Stimulated activated CD8-positive, alpha-beta memory T cell treated with anti-CD3 and anti-CD28 coated beads, Interleukin-12 subunit alpha, Interleukin-12 subunit beta, amount 100 ng/mL, for 24 hours (primary cell): ENCODE measurements around the gene ABCA10.
"Not testable (repeated sequence)": the region's sequence is repeated elsewhere in the genome, so short reads cannot be mapped to it uniquely, and the experiment has no call there.

ENCODE experiments used
- DNase-seq: peaks from one replicate; pipeline ENCODE4 v3.0.0-alpha.2; 2020; ENCODE audit errors: extremely low read depth

ABCA10 gene

DNA sequence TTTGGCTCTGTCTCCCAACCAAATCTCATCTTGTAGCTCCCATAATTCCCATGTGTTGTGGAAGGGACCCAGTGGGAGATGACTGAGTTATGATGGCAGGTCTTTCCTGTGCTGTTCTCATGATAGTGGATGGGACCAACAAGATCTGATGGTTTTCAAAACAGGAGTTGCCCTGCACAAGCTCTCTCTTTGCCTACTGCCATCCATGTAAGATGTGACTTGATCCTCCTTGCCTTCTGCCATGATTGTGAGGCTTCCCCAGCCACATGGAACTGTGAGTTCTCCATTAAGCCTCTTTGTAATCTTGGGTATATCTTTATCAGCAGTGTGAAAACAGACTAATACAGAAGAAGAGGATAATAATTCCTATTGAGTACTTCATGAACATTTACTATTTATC is 60.0 kb downstream of the ABCA10 start:
- DNase-seq = not testable (repeated sequence)

DNA sequence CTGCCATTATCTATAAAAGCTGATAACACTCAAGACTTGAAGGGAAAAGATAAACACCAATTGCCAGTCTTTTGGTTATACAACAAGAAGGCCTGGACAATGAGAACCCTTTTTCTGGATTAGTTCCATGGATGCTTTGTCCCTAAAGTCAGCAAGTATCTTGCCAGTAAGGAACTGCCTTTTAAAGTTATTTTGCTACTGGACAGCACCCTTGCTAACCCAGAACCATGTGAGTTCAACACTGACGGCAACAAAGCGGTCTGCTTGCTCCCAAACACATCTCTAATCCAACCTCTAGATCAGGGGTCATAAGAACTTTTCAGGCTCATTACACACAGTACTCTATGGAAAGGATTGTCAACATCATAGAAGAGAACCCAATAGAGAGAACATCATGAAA is 61.7 kb downstream of the ABCA10 start:
- no peak for DNase-seq

DNA sequence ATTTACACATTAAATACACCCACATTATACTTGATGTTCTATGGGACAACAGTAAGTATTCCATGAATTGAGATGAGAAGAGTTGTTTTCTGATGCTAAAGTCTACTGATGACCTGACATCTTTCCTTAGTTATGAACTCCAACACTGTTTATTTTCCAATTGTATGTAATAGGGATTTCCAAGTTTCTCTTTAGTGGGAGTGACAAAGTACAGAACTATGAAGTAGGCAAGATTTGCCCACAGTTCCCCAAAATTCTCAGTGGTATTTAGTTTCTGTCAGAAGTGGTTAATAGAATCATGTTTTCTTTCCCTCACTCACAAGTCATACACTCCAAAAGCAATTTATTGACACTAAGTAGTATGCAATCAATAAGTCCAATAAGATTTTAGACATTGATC is 64.4 kb downstream of the ABCA10 start:
- no peak for DNase-seq

- DNase-seq = no peak
Observed at GRCh38 chr17:69159418-69159817, 69.2 kb downstream of the ABCA10 start.

DNA sequence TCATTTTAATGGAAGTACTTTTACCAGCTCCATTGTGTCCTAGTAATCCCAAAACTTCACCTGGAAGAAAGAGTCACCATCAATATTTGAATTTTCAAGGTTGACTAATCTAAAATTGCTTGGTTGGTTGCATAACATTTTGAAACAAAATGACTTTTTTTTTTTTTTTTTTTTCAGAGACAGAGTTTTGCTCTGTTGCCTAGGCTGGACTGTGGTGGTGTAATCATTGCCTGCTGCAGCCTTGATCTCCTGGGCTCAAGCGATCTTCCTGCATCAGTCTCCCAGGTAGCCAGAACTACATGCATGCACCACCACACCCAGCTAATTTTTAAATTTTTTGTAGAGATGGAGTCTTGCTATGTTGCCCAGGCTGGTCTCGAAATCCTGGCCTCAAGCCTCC is 74.4 kb downstream of the ABCA10 start:
- no peak for DNase-seq

- no peak for DNase-seq
Observed at GRCh38 chr17:69150333-69150732, 78.3 kb downstream of the ABCA10 start.

DNA sequence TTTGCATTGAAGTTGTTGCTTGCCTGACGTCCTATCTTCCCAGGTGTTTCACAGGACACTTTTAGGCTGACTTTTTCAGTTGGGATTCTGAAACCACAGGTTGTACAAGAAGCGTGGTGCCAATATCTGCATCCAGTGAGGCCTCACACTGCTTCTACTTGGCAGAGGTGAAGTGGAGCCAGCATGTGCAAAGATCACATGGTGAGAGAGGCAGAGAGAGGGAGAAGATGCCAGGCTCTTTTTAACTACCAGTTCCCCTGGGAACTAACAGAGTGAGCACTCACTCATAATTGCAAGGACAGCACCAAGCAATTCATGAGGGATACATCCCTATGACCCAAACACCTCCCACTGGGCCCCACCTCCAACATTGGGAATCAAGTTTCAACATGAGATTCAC is 81.2 kb downstream of the ABCA10 start:
- DNase-seq = no peak

DNA sequence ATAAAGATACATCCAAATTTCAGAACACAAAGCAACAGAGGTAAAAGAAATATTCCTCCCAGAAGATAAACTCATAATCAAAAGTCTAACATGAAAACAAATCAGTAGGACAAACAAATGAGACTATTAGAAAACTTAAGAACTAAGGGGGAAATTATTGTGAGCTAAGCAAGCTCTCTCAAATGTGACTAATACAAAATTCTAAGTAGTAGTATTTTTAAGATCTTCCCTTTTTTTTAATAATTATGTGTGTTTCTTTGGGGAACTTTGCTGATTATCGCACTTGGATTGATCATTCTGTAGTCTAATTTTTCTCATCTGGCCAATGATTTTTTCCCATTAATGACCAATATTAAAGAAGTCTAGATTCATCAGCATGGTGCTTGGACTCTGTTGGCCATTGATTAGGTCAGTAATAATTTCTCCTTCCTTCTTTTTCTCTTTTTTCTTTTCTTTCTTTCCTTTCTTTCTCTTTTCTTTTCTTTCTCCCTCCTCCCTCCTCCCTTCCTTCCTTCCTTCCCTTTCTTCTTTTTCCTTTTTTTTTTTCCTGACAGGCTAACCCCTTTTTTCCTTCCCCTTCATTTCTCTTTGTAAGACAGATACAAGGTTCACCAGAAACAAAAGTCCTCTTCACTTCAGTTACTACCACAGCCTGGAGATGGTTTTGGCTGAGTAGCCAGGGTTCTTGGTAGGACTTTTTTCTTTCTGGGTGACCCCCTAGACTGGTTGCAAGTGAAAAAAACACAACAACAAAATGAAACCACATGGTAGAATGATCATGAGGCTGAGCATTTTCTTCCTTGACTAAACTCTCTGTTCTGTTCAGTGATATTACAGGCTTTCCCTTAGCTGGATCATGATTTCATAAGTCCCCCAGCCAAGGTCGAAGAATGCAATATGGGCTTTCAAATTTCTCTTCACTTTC is 84.0 kb downstream of the ABCA10 start:
- DNase-seq = no peak

DNA sequence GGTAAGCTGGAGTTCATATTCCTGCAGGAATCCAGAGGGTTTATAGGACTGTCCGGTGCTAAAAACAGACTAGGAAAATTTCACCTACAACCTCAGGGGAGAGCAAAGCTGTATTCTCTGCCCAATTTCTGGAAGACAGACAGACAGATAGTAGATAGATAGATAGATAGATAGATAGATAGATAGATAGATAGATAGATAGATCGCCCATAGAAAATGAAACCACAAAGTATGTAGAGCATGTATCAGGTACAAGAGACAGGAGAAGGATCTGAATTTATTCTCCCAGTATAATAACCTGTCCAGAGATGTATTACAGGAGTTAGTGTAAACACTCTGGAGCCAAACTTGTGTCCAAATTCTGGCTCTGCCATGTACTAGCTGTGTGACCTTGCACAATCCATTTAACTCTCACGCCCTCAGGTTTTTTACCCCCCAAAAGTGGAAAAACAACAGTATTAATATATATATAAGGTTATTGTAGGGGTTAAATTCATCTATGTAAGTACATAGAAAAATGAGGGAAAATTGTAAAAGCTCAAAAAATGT is 84.9 kb downstream of the ABCA10 start:
- DNase-seq = no peak

DNA sequence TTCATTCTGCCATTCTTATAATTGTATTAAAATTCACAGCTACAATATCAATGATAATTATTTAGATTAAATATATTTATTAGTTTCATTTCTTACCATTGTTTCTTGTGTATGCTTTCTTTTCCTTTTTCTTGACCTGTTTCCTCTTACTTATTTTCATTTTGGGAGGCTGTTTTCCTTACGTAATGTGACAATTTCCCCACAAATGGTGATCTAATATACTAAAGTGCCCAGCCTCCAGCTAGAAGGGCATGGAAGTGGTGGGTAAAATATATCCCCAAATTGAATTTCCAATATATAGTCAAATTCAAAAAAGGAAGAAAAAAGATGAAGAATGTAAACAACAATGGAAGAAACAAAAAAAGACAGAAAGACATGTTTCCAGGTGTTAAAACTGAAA is 85.5 kb downstream of the ABCA10 start:
- no peak for DNase-seq

DNA sequence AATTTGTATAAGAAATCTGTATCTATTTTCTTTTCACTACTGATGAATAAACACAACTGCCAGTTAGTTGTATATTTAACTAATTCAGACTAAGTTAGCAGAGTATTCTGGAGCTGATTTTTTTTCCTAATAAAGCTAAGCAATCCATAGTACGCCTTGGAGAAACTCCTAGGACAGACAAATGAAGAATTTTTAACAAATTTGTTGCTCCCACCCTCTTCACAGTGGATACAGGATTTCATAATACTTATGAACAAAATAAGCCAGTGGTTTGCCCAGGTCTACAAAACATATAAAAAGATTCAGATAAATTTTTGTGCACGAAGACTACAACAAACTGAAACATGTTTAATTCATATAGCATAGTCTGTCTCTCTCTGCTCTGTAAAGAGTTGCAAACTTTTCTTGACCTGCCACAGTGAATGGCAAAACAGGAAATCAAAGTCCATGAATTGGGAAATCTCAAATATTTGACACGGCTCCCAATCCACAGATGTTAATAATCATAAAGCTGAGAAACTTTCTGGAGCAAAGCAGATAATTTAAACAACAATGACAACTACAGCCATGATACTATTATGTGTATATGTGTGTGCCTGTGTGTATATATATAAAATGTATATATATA is 86.3 kb downstream of the ABCA10 start:
- DNase-seq = no peak

- no peak for DNase-seq
Observed at GRCh38 chr17:69141431-69142174, 87.0 kb downstream of the ABCA10 start, which contains the start of gene ABCA6. Gene ABCA6, minus strand, starts transcription at chr17:69141895. Its CDS starts 1,192 bp downstream, at chr17:69140703.

GRCh38 chr17:69134112-69134511 is 94.5 kb downstream of the ABCA10 start:
- no peak for DNase-seq

DNA sequence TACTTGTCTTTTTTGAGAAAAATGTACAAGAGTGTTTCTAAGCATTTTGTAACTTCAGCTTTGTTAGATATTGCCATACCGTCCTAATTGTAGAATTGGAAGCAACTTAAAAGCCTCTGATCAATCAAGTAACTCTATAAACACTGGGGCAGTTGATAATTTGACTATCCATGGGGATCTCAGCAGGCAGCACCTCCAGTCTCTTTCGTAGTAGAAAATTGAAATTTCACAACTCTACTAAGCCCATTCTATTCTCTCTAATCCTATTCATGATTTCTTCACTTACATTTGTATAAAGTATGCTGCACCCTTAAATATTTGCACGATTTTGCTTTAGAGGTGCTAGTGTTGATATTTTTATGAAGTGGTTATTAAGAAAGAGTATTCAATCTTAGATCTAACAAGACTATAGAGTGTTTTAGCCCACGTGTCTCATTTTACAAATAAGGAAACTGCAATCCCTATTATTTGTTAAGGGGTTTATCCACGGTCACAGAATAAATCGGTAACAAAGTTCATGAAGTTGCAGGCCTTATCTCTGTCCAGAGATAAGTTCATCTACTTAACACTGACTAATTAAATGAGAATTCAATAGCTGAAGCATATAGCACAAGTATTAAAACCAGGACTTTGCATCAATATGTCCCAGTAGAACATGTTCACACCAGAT is 97.9 kb downstream of the ABCA10 start:
- DNase-seq = no peak

DNA sequence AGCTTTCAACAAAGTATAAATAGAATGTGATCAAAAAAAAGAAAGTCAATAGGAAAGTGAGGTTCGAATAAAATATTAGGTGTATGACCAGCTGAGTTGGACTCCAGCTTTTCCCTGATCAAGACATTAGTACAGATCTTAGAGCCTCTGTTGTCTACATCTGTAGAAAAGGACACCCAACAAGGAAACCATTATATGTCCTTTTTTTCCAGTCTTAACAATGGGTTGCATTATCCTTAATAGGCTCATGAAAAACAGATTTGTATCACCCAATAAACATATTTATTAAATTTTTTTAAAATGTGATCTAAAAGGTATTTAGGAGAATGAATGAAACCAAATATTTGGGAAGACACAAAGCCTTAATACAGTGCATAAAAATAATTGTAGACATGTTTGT is 105.0 kb downstream of the ABCA10 start:
- no peak for DNase-seq

DNA sequence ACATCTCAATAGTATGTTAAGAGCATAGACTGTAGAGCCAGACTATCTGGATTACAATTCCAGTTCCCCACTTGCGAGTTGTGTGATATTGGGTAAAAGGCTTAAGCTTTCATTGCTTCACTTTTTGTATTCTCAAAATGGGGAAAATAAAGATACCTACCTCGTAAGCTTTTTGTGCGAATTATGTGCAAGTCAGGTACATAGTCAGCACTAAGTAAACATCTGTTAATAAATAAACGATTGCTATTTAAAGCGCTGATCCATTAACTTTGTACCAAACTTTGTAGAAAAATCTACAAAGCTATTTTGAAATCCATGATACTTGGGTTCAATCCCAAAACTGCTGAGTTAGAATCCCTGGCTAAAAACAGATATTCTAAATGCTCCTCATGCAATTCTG is 106.6 kb downstream of the ABCA10 start:
- no peak for DNase-seq

GRCh38 chr17:69117855-69118784 is 110.5 kb downstream of the ABCA10 start:
- no peak for DNase-seq

DNA sequence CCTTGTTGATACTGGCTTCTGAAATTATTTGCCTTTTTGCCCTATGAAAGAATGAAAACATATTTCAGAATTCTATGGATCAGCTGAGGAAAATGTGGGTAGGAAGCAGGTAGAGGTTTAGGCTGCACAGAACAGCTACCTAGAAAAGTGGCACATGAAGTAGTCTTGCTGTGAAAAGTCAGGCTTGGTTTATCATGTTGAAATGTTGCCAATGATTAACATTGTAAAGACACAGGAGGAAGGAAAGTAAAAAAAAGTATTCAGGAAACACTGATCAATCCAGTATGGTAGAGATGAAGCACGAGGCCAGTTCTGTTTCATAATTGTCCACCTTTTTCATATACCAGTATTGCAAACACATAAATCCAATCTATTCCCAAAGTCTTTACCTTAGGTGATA is 116.8 kb downstream of the ABCA10 start:
- DNase-seq = no peak

GRCh38 chr17:69105907-69106730 is 122.5 kb downstream of the ABCA10 start:
- no peak for DNase-seq
